Tibial nerve (tissue), 4 donors: ENCODE measurements around the gene INO80B. TPM values are rescaled to one million over a fixed set of nuclear protein-coding genes. Genes with fewer than 3 reads are reported as not detected.

Experiments
- DNase-seq, 2 donors: peaks; one replicate each; pipeline ENCODE4 v3.0.0-alpha.2; 2019; ENCODE audit warnings: low spot score in 2 of 2
- H3K27ac ChIP-seq, 4 donors: fragments of 200-600 bp; sonication (generic) in 3 of 4; one replicate each; pipeline ENCODE4 v1.5.1; 2017 to 2019; ENCODE audit warnings: mild to moderate bottlenecking in 1 of 4
- H3K27me3 ChIP-seq, 2 donors: fragments of 200-600 bp; sonication (generic) in 1 of 2; one replicate each; pipeline versions ENCODE4 v1.5.1 to v1.6.0; 2017 to 2019
- H3K36me3 ChIP-seq, 3 donors: fragments of 200-600 bp; sonication (generic); one replicate each; pipeline ENCODE4 v1.5.1; 2018 to 2019
- H3K4me1 ChIP-seq, 4 donors: fragments of 200-600 bp; sonication (generic) in 3 of 4; one replicate each; pipeline ENCODE4 v1.5.1; 2017 to 2019
- H3K4me3 ChIP-seq, 4 donors: fragments of 200-600 bp; sonication (generic) in 3 of 4; one replicate each; pipeline ENCODE4 v1.5.1; 2017 to 2019; ENCODE audit warnings: mild to moderate bottlenecking in 1 of 4, moderate library complexity in 1 of 4
- H3K9me3 ChIP-seq, 4 donors: fragments of 200-600 bp; sonication (generic) in 3 of 4; one replicate each; pipeline ENCODE4 v1.5.1; 2017 to 2019
- CTCF ChIP-seq, 5 experiments: fragments of 200-600 bp in 3 of 5; fragments of 450-650 bp in 2 of 5; sonication (generic) in 3 of 5; IDR thresholded peaks; one replicate each; pipeline ENCODE4 v1.5.1; 2016 to 2019; ENCODE audit warnings: antibody characterized with exemption in 5 of 5, mild to moderate bottlenecking in 3 of 5, moderate library complexity in 2 of 5
- EP300 ChIP-seq, 2 donors: sonication (generic); formaldehyde crosslinking; IDR thresholded peaks; one replicate each; pipeline ENCODE4 v1.6.1; 2017; ENCODE audit warnings: antibody characterized with exemption in 2 of 2, mild to moderate bottlenecking in 1 of 2
- POLR2A ChIP-seq, 2 donors: fragments of 450-650 bp; IDR thresholded peaks; one replicate each; pipeline ENCODE4 v1.6.1; 2017; ENCODE audit warnings: antibody characterized with exemption in 2 of 2, mild to moderate bottlenecking in 2 of 2, moderate library complexity in 2 of 2
- WGBS, 2 donors: methylation state at CpG; one replicate each; pipeline ENCODE4 v1.1.5; 2018; 5-methylcytosine and 5-hydroxymethylcytosine counted together
- total RNA-seq, 4 donors: library from RNA; depleted of rRNA; stranded (reverse); fragments of >200 nt; gene quantifications; one replicate each; pipeline ENCODE4 v1.1.0, GENCODE V29; 2016

INO80B gene
- total RNA-seq, 4 donors from 2014 or later: 15.1 to 40.6 (median 27.5) TPM

GRCh38 chr2:74486141-74486540, 31.3 kb downstream of the INO80B start:
- Histone ChIP-seq H3K4me3 (no peak overlapping the region), H3K4me1 (peaks cover 0 to 25% (median 19%) of the 10 kb centered on the region in 4 donors), H3K27me3 (no peaks in the 10 kb centered on the region), H3K9me3 (no peaks in the 10 kb centered on the region), H3K27ac (no peak overlapping the region), H3K36me3 (peaks cover 0 to 61% (median 0%) of the 10 kb centered on the region in 3 donors)
- TF ChIP-seq EP300 (IDR thresholded peaks at IDR 0.05) (no peak), CTCF (IDR thresholded peaks at IDR 0.05) (no peak), POLR2A (IDR thresholded peaks at IDR 0.05) (no peak)
- DNase-seq: no peak
- 93 to 95% methylated on average over 2 of the region's 2 CpGs for WGBS, 2 donors

- H3K9me3 ChIP-seq: no peaks in the 10 kb centered on the region
- WGBS, 2 donors: 78 to 84% methylated on average over 9 of the region's 9 CpGs
- DNase-seq: no peak
- H3K27me3 ChIP-seq: no peaks in the 10 kb centered on the region
- peaks cover 0 to 86% (median 21%) of the 10 kb centered on the region in 3 donors for H3K36me3 ChIP-seq
- TF ChIP-seq CTCF (IDR thresholded peaks at IDR 0.05) (no peak), EP300 (IDR thresholded peaks at IDR 0.05) (no peak), POLR2A (IDR thresholded peaks at IDR 0.05) (no peak)
- H3K27ac ChIP-seq: no peak overlapping the region
- H3K4me1 ChIP-seq: peaks cover 0 to 8% (median 3%) of the 10 kb centered on the region in 4 donors
- no peak overlapping the region for H3K4me3 ChIP-seq
Measured at GRCh38 chr2:74488643-74489481, 34.0 kb downstream of the INO80B start.

GRCh38 chr2:74489906-74490305, 35.0 kb downstream of the INO80B start:
- Histone ChIP-seq H3K9me3 (no peaks in the 10 kb centered on the region), H3K36me3 (peaks cover 0 to 94% (median 21%) of the 10 kb centered on the region in 3 donors), H3K4me3 (no peak overlapping the region), H3K27me3 (no peaks in the 10 kb centered on the region), H3K4me1 (no peaks in the 10 kb centered on the region), H3K27ac (no peak overlapping the region)
- WGBS, 2 donors: 90 to 94% methylated on average over 8 to 9 of the region's 9 CpGs
- no peak for DNase-seq
- TF ChIP-seq POLR2A (IDR thresholded peaks at IDR 0.05) (no peak), CTCF (IDR thresholded peaks at IDR 0.05) (no peak), EP300 (IDR thresholded peaks at IDR 0.05) (no peak)

GRCh38 chr2:74491648-74492544, 37.0 kb downstream of the INO80B start:
- TF ChIP-seq POLR2A (IDR thresholded peaks at IDR 0.05) (no peak), CTCF (IDR thresholded peaks at IDR 0.05) (no peak), EP300 (IDR thresholded peaks at IDR 0.05) (no peak)
- H3K9me3 ChIP-seq: no peaks in the 10 kb centered on the region
- DNase-seq: no peak

More at GRCh38 chr2:74491648-74492544, 37.0 kb downstream of the INO80B start:
- Histone ChIP-seq H3K4me1 (no peaks in the 10 kb centered on the region), H3K4me3 (no peak overlapping the region), H3K27me3 (peaks cover 0 to 2% of the 10 kb centered on the region in 2 donors), H3K36me3 (peaks cover 0 to 78% (median 21%) of the 10 kb centered on the region in 3 donors), H3K27ac (no peak overlapping the region)
- WGBS, 2 donors: 93 to 95% methylated on average over 12 of the region's 12 CpGs
